ENCODE measurements around the gene CCDC138. TPM values are rescaled to one million over a fixed set of nuclear protein-coding genes. Genes with fewer than 3 reads are reported as not detected.
A peak's percentile ranks its signal among the peaks of the same experiment; 100 is the strongest.

CCDC138 gene
- total RNA-seq, 1 donor from 2014 or later, result 4.2 TPM

GRCh38 chr2:108829578-108830310 lies 43.2 kb downstream of the CCDC138 start:
- ATAC-seq, result no peak

- no peak for ATAC-seq
These were observed 46.6 kb downstream of the CCDC138 start for GRCh38 chr2:108833219-108833618.

- no peak for ATAC-seq
These were observed 48.0 kb downstream of the CCDC138 start for GRCh38 chr2:108834620-108835019.

- no peak for ATAC-seq
These were observed 48.5 kb downstream of the CCDC138 start for GRCh38 chr2:108835040-108835439.

- ATAC-seq, result no peak
These were observed 50.6 kb downstream of the CCDC138 start for GRCh38 chr2:108837198-108837597.

- no peak for ATAC-seq
These were observed 54.9 kb downstream of the CCDC138 start for GRCh38 chr2:108841506-108841905.

GRCh38 chr2:108845923-108846322 lies 59.4 kb downstream of the CCDC138 start:
- ATAC-seq, result no peak

GRCh38 chr2:108847000-108847399 lies 60.4 kb downstream of the CCDC138 start:
- ATAC-seq, result no peak

- no peak for ATAC-seq
These were observed 65.8 kb downstream of the CCDC138 start for GRCh38 chr2:108852375-108852774.

- no peak for ATAC-seq
These were observed 66.8 kb downstream of the CCDC138 start for GRCh38 chr2:108853421-108853820.

- ATAC-seq, result no peak
These were observed 67.9 kb downstream of the CCDC138 start for GRCh38 chr2:108854484-108854883.

GRCh38 chr2:108855194-108855593 lies 68.6 kb downstream of the CCDC138 start:
- ATAC-seq, result peak; percentile 81

- no peak for ATAC-seq
These were observed 72.3 kb downstream of the CCDC138 start for GRCh38 chr2:108858894-108859293.

- no peak for ATAC-seq
These were observed 79.5 kb downstream of the CCDC138 start for GRCh38 chr2:108866041-108866440.

- ATAC-seq, result no peak
These were observed 82.3 kb downstream of the CCDC138 start for GRCh38 chr2:108868911-108869310.

- peak; percentile 67 for ATAC-seq
These were observed 83.0 kb downstream of the CCDC138 start for GRCh38 chr2:108869542-108869941.

GRCh38 chr2:108870069-108870644 lies 83.6 kb downstream of the CCDC138 start:
- ATAC-seq, result no peak

GRCh38 chr2:108877506-108877905 lies 90.9 kb downstream of the CCDC138 start:
- ATAC-seq, result no peak

- ATAC-seq, result no peak
These were observed 91.7 kb downstream of the CCDC138 start for GRCh38 chr2:108878276-108878675.

- ATAC-seq, result no peak
These were observed 98.0 kb downstream of the CCDC138 start for GRCh38 chr2:108884619-108885018.

- ATAC-seq, result no peak
These were observed 103.3 kb downstream of the CCDC138 start for GRCh38 chr2:108889907-108890306.

- ATAC-seq, result no peak
These were observed 106.7 kb downstream of the CCDC138 start for GRCh38 chr2:108893277-108893676.

- no peak for ATAC-seq
These were observed 108.2 kb downstream of the CCDC138 start for GRCh38 chr2:108894766-108895165.

GRCh38 chr2:108895188-108895587 lies 108.6 kb downstream of the CCDC138 start:
- ATAC-seq, result no peak

GRCh38 chr2:108896741-108897140 lies 110.2 kb downstream of the CCDC138 start:
- no peak for ATAC-seq

All from esophagus mucosa (tissue), 1 donor.